ENCODE results near the gene BBX.
"Not testable (repeated sequence)": the region's sequence is repeated elsewhere in the genome, so short reads cannot be mapped to it uniquely, and the experiment has no call there.

The BBX gene

GRCh38 chr3:107543666-107544065, 20.9 kb downstream of the BBX start:
- ATAC-seq: no peak

GRCh38 chr3:107545680-107546120, 22.9 kb downstream of the BBX start:
- peak; percentile 21 to 24 for ATAC-seq

GRCh38 chr3:107548601-107549000, 25.8 kb downstream of the BBX start:
- no peak for ATAC-seq

GRCh38 chr3:107555359-107555758, 32.6 kb downstream of the BBX start:
- ATAC-seq: peak; percentile 55 to 60

DNA sequence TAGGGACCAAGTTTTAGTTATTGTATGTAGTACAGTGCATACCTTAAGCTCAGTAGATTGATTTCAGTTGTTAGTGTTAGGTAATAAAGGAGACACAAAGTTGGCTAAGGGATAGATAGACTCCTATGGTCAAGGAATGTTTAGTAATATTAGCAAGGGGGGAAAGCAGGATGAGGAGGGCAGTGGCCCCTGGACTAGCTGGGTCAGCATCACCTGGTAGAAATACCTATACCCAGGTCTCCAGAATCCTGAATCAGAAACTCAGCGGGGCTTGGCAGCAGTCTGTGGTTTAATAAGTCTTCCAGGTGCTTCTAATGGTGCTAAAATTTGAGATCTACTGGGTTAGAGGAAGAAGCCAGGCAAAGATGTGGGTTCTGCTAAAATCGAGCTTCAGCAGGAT, 35.0 kb downstream of the BBX start:
- no peak for ATAC-seq

DNA sequence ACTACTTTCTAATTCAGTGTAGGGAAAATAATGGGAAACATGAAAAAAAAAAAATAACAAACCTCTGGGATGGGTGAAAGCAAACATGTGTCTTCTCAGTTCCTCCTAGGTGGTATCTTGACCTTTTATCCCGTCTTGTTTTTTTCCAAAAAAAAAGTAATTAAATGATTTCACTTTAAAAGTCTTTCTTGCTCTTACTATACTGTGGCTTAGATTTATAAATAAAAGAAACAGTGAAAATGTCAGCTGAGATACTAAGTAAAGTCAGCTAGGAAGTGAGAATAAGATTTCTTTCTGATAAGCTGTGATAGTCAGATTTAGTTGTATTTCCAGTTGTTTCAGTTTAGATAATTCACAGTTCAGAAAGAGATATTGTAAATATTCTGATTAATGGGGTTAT, 37.4 kb downstream of the BBX start:
- ATAC-seq: no peak

- ATAC-seq: no peak
Measured at GRCh38 chr3:107561980-107562379, 39.2 kb downstream of the BBX start.

- ATAC-seq: no peak
Measured at GRCh38 chr3:107562969-107563529, 40.3 kb downstream of the BBX start.

GRCh38 chr3:107565244-107565643, 42.5 kb downstream of the BBX start:
- ATAC-seq: not testable (repeated sequence)

GRCh38 chr3:107571089-107571488, 48.3 kb downstream of the BBX start:
- not testable (repeated sequence) for ATAC-seq

- ATAC-seq: not testable (repeated sequence)
Measured at GRCh38 chr3:107571492-107571891, 48.7 kb downstream of the BBX start.

GRCh38 chr3:107574650-107575049, 51.9 kb downstream of the BBX start:
- no peak for ATAC-seq

- no peak for ATAC-seq
Measured at GRCh38 chr3:107578091-107578490, 55.3 kb downstream of the BBX start.

GRCh38 chr3:107578523-107578922, 55.8 kb downstream of the BBX start:
- no peak for ATAC-seq

DNA sequence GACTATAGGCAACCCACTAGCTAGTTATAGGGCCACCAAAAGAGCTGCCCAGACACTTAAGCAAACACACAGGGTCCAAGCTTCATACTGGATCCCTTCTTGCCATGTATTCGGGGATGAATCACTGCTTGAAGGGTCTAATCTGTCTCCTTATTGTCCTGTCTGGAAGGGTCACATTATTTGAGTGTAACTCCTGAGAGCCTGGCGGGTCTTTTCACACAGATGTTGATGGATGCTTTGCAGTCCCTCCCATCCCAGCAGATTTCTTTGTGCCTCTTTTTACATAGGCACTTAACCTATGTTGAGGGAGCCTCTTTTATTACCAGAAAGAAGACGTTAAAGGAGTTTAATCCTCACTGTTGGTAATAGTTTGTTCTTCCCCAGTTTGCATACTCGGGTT, 56.6 kb downstream of the BBX start:
- no peak for ATAC-seq

DNA sequence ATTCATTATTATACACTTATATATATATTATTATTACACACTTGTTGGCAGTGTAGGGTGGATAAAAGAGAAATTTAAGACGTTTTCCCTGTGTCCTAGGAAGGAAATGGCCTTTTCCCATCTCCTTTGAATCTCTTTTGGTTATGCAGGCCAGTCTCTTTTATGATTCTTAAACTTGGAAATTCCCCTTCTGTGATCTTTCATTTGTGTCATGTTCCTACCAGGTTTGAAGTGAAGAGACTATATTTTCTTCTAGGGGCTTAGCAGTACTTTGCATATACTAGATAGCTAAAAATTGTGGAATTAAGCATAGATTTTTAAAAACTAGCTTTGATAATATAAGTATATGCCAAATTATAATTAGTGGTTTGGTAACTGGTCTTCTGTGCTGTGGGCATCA, 58.5 kb downstream of the BBX start:
- no peak for ATAC-seq

DNA sequence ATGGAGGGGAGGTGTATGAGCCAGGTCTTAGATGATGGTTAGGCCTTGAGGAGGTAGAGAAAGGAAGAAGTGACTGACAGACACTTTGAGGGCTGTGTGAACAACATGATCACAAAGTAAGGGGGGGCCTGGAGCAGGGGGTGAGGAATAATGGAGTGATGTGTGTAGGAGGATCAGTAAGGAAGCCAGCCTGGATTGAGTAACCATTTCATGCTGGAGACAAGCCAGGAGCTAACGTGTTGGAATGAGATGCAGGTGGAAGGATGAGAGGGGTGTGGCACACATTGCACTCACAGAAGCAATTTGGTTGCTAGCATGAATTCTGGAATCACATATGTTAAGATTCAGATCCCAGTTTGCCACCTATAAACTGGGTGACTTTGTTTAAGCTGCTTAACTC, 65.5 kb downstream of the BBX start:
- no peak for ATAC-seq

DNA sequence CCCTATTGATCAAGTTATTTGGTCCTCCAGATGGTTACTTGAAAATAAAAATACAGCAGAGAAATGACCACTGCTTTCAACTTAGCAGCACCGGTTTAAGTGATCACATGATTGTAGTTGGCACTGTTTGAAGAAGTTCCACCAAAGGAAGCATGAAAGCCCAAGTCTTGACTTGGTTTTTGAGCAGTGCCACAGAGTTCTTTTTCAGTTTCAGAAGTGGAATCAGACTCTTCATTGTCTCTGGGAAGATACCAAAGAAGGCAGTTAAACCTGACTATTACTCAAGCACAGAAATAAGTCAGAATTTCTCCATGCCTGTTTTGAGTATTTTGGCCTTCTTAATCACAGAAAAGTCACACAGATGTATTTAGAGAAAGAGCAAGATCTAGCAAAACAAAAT, 66.7 kb downstream of the BBX start:
- peak in 1 of 2 donors; percentile 45 for ATAC-seq

DNA sequence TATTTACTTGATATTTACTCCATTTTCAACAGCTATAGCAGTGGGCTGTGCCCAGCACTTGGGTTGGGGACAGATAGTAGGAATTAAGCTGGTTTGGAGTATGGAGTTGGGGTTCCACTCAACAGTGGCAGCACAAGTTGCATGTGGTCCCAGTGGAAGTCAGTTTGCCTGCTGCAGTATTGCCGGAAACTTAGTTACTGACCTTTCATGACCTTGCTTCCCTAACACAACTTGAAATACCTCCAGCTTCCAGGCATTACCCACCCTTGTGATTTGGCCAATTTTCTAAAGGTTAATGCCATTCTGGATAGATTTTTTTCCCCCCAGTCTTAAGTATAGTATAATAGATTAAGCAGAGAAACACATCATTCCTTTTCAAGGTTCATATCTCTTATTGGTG, 68.0 kb downstream of the BBX start:
- no peak for ATAC-seq

GRCh38 chr3:107592073-107592472, 69.3 kb downstream of the BBX start:
- no peak for ATAC-seq

DNA sequence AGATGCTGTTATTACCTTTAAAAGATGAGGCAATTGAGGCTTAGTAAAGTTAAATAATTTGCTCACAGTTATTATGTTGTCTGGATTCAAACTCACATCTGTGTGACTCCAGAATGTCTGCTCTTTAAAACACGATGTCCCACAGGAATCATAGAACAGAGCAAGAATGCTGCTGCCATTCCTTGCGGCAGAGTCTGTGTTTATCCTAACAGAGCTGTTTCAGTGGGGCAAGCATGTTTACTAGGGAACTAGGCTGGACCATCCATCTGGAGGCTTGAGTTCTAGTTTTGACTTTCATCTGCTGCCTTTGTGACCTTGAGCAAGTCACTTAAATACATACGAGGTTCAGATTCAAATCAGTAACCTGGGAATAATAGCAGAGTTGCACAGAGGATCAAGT, 72.1 kb downstream of the BBX start:
- ATAC-seq: no peak

GRCh38 chr3:107596639-107597038, 73.9 kb downstream of the BBX start:
- no peak for ATAC-seq

GRCh38 chr3:107598926-107599771, 76.4 kb downstream of the BBX start:
- ATAC-seq: peak; percentile 76 to 81

DNA sequence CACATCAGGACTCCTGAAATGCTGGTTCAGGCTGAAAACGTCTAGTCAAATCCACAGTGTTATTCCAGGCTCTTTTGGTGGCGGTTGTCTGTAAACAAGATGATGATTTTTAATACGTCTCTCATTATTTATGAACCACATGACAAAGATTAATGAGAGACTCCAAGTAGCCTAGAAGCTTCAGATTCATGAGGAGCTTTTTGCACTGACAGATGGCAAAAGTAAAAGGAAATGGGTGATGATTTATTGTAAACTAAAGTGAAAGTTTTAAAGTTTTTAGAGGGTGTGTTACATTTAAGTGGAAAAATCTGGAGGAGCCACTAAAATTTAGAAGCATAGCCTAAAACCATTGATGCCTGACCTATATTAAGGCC, 77.0 kb downstream of the BBX start:
- ATAC-seq: no peak

- no peak for ATAC-seq
Measured at GRCh38 chr3:107600780-107601179, 78.0 kb downstream of the BBX start.
